Measurements from ENCODE around the gene TTLL4. TPM values are rescaled to one million over a fixed set of nuclear protein-coding genes. Genes with fewer than 3 reads are reported as not detected.

Gene TTLL4
- total and polyA plus RNA-seq, 2 of the 8 experiments (the other 6 are each of a cell fraction or from before 2014, with no cell fraction given): 71.1 to 105 TPM

GRCh38 chr2:218671654-218672566, 38.7 kb upstream of the TTLL4 start, which contains the start of the genes RNF25 and STK36 (continued):
- peak; percentile 97 for TF ChIP-seq GABPA (IDR thresholded peaks at IDR 0.05; ENCODE audit: borderline replicate concordance, insufficient read depth, low read length)
- no peak for TF ChIP-seq JUN (IDR thresholded peaks at IDR 0.05; ENCODE audit: low read depth, low read length)
- no peak for TF ChIP-seq CBX8 (IDR thresholded peaks at IDR 0.05; ENCODE audit: borderline replicate concordance, low read depth, low read length)
- TF ChIP-seq TEAD4 (IDR thresholded peaks at IDR 0.05; ENCODE audit: low read depth, low read length): no peak
- TF ChIP-seq SIX5 (IDR thresholded peaks at IDR 0.05; ENCODE audit: low read depth, low read length): no peak
- TF ChIP-seq NRF1 (IDR thresholded peaks at IDR 0.05; ENCODE audit: low read depth, low read length): no peak
- TF ChIP-seq SIN3A (conservative IDR thresholded peaks at IDR 0.05 in 1 of 2, IDR thresholded peaks at IDR 0.05 in 1 of 2; ENCODE audit: low read depth in 1 of 2, low read length in 2 of 2): peak; percentile 74 to 97; a peak in 2 of 4 replicates
- 0 out of 2 replicates have a peak, but pooled peaks have one; percentile 16 for TF ChIP-seq JUND (IDR thresholded peaks at IDR 0.05; ENCODE audit: low read length)
- no peak for TF ChIP-seq ATF2 (IDR thresholded peaks at IDR 0.05; ENCODE audit: low read length)
- TF ChIP-seq E2F6 (IDR thresholded peaks at IDR 0.05): no peak
- no peak for TF ChIP-seq RNF2 (IDR thresholded peaks at IDR 0.05; ENCODE audit: borderline replicate concordance, low read depth, low read length, missing control alignments, poor library complexity, severe bottlenecking)
- TF ChIP-seq USF2 (IDR thresholded peaks at IDR 0.05; ENCODE audit: low read length): peak; percentile 14; the same call in 1 of the 2 replicates
- peak; percentile 41 for TF ChIP-seq POLR2AphosphoS5 (IDR thresholded peaks at IDR 0.05; ENCODE audit: low read depth, low read length)
- TF ChIP-seq RBBP5 (IDR thresholded peaks at IDR 0.05; ENCODE audit: borderline replicate concordance, low read depth, low read length): no peak
- peak in 1 of 2 experiments; percentile 95; a peak in 2 of 4 replicates for TF ChIP-seq HDAC2 (IDR thresholded peaks at IDR 0.05; ENCODE audit: borderline replicate concordance in 1 of 2, low read depth in 2 of 2, low read length in 2 of 2)

Data from H1 (cell line).